HG02885 (cell line): ENCODE results near the gene LCE1D.

Experiments used
- ATAC-seq: cut with Tn5 transposase; IDR thresholded peaks from one replicate; pipeline ENCODE4 v1.9.1; 2021; ENCODE audit warnings: mild to moderate bottlenecking; ENCODE audit not compliant: unreplicated experiment, poor library complexity

LCE1D gene

GRCh38 chr1:152811050-152811449, 14.5 kb downstream of the LCE1D start:
- no peak for ATAC-seq

GRCh38 chr1:152811671-152812070, 15.2 kb downstream of the LCE1D start, which contains the start of gene LCE1B:
LCE1B (plus strand) TSS chr1:152811971; CDS start chr1:152812447, 476 bp downstream.
- no peak for ATAC-seq

DNA sequence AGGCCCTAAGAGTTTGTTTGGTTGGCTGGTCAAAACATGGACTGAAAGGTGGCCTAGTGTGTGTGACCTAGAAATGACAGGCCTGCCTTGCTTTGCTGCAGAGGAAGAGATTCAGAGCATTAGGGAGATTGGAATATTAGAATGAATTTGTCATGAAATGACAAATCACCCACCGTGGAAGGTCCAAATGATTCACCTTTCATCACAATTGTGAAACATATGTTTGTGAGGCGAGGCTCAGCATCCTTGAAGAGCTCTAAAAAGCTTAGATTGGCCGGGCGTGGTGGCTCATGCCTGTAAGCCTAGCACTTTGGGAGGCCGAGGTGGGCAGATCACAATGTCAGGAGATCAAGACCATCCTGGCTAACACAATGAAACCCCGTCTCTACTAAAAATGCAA, 20.8 kb downstream of the LCE1D start:
- no peak for ATAC-seq

DNA sequence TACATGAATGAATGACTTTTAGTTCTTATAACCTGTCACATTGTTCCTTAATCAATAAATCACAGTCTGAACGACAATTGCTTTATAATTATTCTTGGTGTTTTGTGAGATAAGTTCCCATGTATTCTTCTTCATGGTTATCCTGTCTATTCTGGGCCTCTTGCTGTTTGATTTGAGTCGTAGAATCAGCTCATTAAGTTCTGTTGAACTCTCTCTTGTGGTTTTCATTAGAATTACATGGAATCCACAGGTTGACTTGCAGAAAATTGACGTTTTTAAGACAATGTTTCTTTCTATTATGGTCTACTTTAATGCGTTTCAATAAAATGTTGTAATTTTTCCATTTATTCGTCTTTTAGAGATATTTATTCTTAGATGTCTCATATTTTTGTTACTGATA, 26.8 kb downstream of the LCE1D start:
- no peak for ATAC-seq

GRCh38 chr1:152824964-152825363, 28.4 kb downstream of the LCE1D start:
- ATAC-seq = no peak

DNA sequence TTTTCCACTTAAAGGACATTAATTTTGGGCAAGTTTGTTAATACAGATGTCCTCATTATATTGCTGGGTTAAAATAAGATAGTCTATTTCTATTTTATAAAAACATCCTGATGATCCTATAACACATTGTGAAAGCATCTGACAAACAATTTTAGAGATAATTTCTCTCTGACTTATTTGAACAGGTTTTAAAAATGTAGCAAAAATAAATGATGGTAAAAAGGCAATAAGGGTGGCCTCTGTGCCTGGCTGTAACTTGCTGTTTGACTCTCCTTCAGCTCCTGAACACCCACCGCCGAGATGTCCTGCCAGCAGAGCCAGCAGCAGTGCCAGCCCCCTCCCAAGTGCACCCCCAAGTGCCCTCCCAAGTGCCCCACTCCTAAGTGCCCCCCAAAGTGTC, 30.7 kb downstream of the LCE1D start, which contains the start of gene LCE1A:
Gene LCE1A (plus strand): TSS at position 301 of the 400 bp plus-strand sequence. CDS start 0 bp downstream, at position 301.
- no peak for ATAC-seq

DNA sequence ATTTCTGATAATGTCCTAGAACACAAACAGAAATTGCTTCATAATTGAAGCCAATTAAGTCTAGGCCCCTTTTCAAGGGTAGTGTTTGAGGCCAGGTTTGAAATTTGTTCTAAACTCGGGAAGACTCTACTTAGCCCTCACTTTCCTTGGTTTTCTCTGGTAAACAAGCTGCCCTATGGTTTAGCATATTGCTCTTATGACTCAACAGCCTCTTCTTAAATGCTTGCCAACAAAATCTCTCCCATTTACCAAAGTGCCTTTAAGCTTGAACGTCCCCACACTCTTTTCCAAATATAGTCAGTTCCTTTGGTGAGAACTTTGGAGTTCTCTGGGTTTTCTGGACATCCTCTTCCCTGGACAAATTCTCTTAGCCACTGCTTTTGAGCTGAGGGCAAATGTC, 40.3 kb downstream of the LCE1D start:
- no peak for ATAC-seq

- ATAC-seq = no peak
Observed at GRCh38 chr1:152842556-152842955, 46.0 kb downstream of the LCE1D start, which contains the start of gene LCE6A. LCE6A (plus strand) TSS chr1:152842856; CDS start chr1:152843521, 665 bp downstream.
